Loucy (cell line): ENCODE measurements around the gene DCHS2.

Experiments
- EZH2phosphoT487 ChIP-seq: fragments of 200-600 bp; IDR thresholded peaks from 2 replicates; pipeline ENCODE4 v1.6.1; 2018; ENCODE audit warnings: antibody characterized with exemption, mild to moderate bottlenecking, moderate library complexity, borderline replicate concordance
- TF ChIP-seq, protein P1 (sequence below): fragments of 200-600 bp; sonication (generic); conservative IDR thresholded peaks from 2 replicates; pipeline ENCODE4 v1.5.1; 2014; ENCODE audit warnings: mild to moderate bottlenecking, antibody characterized with exemption, low read length

DNA sequence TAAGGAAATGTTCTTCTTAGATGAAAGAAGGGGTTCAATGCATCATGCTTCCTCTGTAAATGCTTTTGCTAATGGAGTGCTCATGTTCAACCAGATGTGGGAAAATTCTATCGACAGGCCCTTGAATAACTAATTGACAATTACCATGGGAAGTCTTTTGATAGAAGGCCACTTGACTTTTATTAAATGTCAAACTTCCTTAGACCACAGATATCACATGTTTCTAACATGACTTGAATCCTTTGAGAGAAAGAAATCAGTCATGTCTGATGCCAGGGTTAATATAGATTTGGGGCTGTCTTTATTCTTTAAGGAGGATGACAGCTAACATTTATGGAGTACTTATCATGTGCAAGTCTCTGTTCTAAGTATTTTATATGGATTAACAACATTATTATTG lies 280.1 kb downstream of the DCHS2 start:
- TF ChIP-seq, protein P1, sequence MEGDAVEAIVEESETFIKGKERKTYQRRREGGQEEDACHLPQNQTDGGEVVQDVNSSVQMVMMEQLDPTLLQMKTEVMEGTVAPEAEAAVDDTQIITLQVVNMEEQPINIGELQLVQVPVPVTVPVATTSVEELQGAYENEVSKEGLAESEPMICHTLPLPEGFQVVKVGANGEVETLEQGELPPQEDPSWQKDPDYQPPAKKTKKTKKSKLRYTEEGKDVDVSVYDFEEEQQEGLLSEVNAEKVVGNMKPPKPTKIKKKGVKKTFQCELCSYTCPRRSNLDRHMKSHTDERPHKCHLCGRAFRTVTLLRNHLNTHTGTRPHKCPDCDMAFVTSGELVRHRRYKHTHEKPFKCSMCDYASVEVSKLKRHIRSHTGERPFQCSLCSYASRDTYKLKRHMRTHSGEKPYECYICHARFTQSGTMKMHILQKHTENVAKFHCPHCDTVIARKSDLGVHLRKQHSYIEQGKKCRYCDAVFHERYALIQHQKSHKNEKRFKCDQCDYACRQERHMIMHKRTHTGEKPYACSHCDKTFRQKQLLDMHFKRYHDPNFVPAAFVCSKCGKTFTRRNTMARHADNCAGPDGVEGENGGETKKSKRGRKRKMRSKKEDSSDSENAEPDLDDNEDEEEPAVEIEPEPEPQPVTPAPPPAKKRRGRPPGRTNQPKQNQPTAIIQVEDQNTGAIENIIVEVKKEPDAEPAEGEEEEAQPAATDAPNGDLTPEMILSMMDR: no peak
- TF ChIP-seq EZH2phosphoT487: no peak
